WTC11 (cell line): ENCODE results near the gene AGPAT4. TPM values are rescaled to one million over a fixed set of nuclear protein-coding genes. Genes with fewer than 3 reads are reported as not detected.

Experiments used
- ATAC-seq: fragments of 200-7000 bp; cut with Tn5 transposase; 2 replicates; pipeline ENCODE4 v1.10.0; 2021; ENCODE audit warnings: mild to moderate bottlenecking, moderate library complexity
- CTCF ChIA-PET: fragments of 300-600 bp; sonication (Branson Sonifier 250); formaldehyde crosslinking; loops from one replicate; lab custom pipeline; 2021; ENCODE audit warnings: antibody characterized with exemption; lab: Charles Lee
- POLR2A ChIA-PET: fragments of 350-600 bp; sonication (Branson Sonifier 250); formaldehyde crosslinking; loops from one replicate; lab custom pipeline; 2021; ENCODE audit warnings: antibody characterized with exemption; lab: Charles Lee
- DNase-seq: peaks from one replicate; pipeline ENCODE4 v3.0.0; 2021; ENCODE audit warnings: low spot score
- H3K27ac Mint-ChIP-seq: 2 replicates; pipeline ENCODE4 v1.8.0; 2021; ENCODE audit warnings: mixed read lengths
- H3K27me3 Mint-ChIP-seq: 2 replicates; pipeline ENCODE4 v1.8.0; 2021; ENCODE audit warnings: low read depth, mild to moderate bottlenecking, moderate library complexity, mixed read lengths
- H3K36me3 Mint-ChIP-seq: 2 replicates; pipeline ENCODE4 v1.8.0; 2021; ENCODE audit warnings: mixed read lengths
- H3K4me1 Mint-ChIP-seq: 2 replicates; pipeline ENCODE4 v1.8.0; 2022; ENCODE audit warnings: mixed read lengths
- H3K4me3 Mint-ChIP-seq: 2 replicates; pipeline ENCODE4 v1.8.0; 2021; ENCODE audit warnings: mild to moderate bottlenecking, moderate library complexity, mixed read lengths
- H3K9me3 Mint-ChIP-seq: 2 replicates; pipeline ENCODE4 v1.8.0; 2021; ENCODE audit warnings: mixed read lengths
- ATF3 ChIP-seq: sonication (generic); formaldehyde crosslinking; conservative IDR thresholded peaks from 2 replicates; pipeline ENCODE4 v1.8.1; 2022; ENCODE audit warnings: mild to moderate bottlenecking, missing genetic modification reagents
- ATF6 ChIP-seq: sonication (generic); formaldehyde crosslinking; IDR thresholded peaks from 2 replicates; pipeline ENCODE4 v1.8.1; 2023; ENCODE audit warnings: mild to moderate bottlenecking, missing genetic modification reagents
- PRDM15 ChIP-seq: sonication (generic); formaldehyde crosslinking; IDR thresholded peaks from 2 replicates; pipeline ENCODE4 v1.8.0; 2022; ENCODE audit warnings: missing genetic modification reagents
- RELA ChIP-seq: sonication (generic); formaldehyde crosslinking; IDR thresholded peaks from 2 replicates; pipeline ENCODE4 v1.8.1; 2022; ENCODE audit warnings: missing genetic modification reagents, mild to moderate bottlenecking, borderline replicate concordance
- SOX15 ChIP-seq: fragments of 250-450 bp; sonication (Bioruptor Pico); IDR thresholded peaks from 2 replicates; pipeline ENCODE4 v1.9.0; 2021; ENCODE audit warnings: mild to moderate bottlenecking
- ZNF138 ChIP-seq: sonication (generic); formaldehyde crosslinking; conservative IDR thresholded peaks from 2 replicates; pipeline ENCODE4 v1.8.1; 2022; ENCODE audit warnings: mild to moderate bottlenecking, moderate library complexity, missing genetic modification reagents
- ZNF671 ChIP-seq: fragments of 250-450 bp; sonication (Bioruptor Pico); IDR thresholded peaks from 2 replicates; pipeline ENCODE4 v1.8.0; 2021; ENCODE audit warnings: mild to moderate bottlenecking
- total RNA-seq: library from RNA; stranded (reverse); gene quantifications from 3 replicates; pipeline ENCODE4 v1.2.3, GENCODE V29; 2021
- TF ChIP-seq, protein P1 (sequence below): fragments of 250-450 bp; sonication (Bioruptor Pico); IDR thresholded peaks from 2 replicates; pipeline ENCODE4 v1.9.0; 2021; ENCODE audit warnings: mild to moderate bottlenecking
- TF ChIP-seq, protein P2 (sequence below): sonication (generic); formaldehyde crosslinking; IDR thresholded peaks from 2 replicates; pipeline ENCODE4 v1.8.1; 2022; ENCODE audit warnings: low read depth, mild to moderate bottlenecking, moderate library complexity, missing genetic modification reagents, borderline replicate concordance
- TF ChIP-seq, protein P3 (sequence below): sonication (generic); formaldehyde crosslinking; IDR thresholded peaks from 2 replicates; pipeline ENCODE4 v1.8.0; 2023; ENCODE audit warnings: mild to moderate bottlenecking, missing genetic modification reagents
- TF ChIP-seq, protein P4 (sequence below): fragments of 250-450 bp; sonication (Bioruptor Pico); IDR thresholded peaks from 2 replicates; pipeline ENCODE4 v1.9.0; 2021; ENCODE audit warnings: moderate library complexity, mild to moderate bottlenecking, inconsistent platforms, borderline replicate concordance
- TF ChIP-seq, protein P5 (sequence below): fragments of 250-450 bp; sonication (Bioruptor Pico); IDR thresholded peaks from 2 replicates; pipeline ENCODE4 v1.8.0; 2021; ENCODE audit warnings: mild to moderate bottlenecking
- TF ChIP-seq, protein P6 (sequence below): sonication (generic); formaldehyde crosslinking; IDR thresholded peaks from 2 replicates; pipeline ENCODE4 v1.8.0; 2022; ENCODE audit warnings: mild to moderate bottlenecking, missing genetic modification reagents
- TF ChIP-seq, protein P7 (sequence below): sonication (generic); formaldehyde crosslinking; IDR thresholded peaks from 2 replicates; pipeline ENCODE4 v1.8.0; 2023; ENCODE audit warnings: missing genetic modification reagents

The AGPAT4 gene
- total RNA-seq, 1 experiment from 2014 or later, result 19.7 TPM

- TF ChIP-seq, protein P1, sequence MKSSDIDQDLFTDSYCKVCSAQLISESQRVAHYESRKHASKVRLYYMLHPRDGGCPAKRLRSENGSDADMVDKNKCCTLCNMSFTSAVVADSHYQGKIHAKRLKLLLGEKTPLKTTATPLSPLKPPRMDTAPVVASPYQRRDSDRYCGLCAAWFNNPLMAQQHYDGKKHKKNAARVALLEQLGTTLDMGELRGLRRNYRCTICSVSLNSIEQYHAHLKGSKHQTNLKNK, result no peak
- TF ChIP-seq, protein P2, sequence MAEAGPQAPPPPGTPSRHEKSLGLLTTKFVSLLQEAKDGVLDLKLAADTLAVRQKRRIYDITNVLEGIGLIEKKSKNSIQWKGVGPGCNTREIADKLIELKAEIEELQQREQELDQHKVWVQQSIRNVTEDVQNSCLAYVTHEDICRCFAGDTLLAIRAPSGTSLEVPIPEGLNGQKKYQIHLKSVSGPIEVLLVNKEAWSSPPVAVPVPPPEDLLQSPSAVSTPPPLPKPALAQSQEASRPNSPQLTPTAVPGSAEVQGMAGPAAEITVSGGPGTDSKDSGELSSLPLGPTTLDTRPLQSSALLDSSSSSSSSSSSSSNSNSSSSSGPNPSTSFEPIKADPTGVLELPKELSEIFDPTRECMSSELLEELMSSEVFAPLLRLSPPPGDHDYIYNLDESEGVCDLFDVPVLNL, result no peak
- no peak for TF ChIP-seq ZNF138 (CRISPR knock-in tag)
These were observed 2.4 kb downstream of the AGPAT4 start (continued) for GRCh38 chr6:161271343-161272030.

- Mint-ChIP-seq H3K27ac (no peak overlapping the region), H3K4me3 (no peak overlapping the region), H3K9me3 (no peaks in the 10 kb centered on the region), H3K27me3 (no peaks in the 10 kb centered on the region), H3K4me1 (peaks cover 59% of the 10 kb centered on the region), H3K36me3 (peaks cover 19% of the 10 kb centered on the region)
- no peak for TF ChIP-seq ATF3 (CRISPR knock-in tag)
- TF ChIP-seq RELA (CRISPR knock-in tag), result no peak
- TF ChIP-seq, protein P3, sequence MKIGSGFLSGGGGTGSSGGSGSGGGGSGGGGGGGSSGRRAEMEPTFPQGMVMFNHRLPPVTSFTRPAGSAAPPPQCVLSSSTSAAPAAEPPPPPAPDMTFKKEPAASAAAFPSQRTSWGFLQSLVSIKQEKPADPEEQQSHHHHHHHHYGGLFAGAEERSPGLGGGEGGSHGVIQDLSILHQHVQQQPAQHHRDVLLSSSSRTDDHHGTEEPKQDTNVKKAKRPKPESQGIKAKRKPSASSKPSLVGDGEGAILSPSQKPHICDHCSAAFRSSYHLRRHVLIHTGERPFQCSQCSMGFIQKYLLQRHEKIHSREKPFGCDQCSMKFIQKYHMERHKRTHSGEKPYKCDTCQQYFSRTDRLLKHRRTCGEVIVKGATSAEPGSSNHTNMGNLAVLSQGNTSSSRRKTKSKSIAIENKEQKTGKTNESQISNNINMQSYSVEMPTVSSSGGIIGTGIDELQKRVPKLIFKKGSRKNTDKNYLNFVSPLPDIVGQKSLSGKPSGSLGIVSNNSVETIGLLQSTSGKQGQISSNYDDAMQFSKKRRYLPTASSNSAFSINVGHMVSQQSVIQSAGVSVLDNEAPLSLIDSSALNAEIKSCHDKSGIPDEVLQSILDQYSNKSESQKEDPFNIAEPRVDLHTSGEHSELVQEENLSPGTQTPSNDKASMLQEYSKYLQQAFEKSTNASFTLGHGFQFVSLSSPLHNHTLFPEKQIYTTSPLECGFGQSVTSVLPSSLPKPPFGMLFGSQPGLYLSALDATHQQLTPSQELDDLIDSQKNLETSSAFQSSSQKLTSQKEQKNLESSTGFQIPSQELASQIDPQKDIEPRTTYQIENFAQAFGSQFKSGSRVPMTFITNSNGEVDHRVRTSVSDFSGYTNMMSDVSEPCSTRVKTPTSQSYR (CRISPR knock-in tag), result no peak
- TF ChIP-seq, protein P2, result no peak
- TF ChIP-seq ATF6, result no peak
- TF ChIP-seq, protein P4, sequence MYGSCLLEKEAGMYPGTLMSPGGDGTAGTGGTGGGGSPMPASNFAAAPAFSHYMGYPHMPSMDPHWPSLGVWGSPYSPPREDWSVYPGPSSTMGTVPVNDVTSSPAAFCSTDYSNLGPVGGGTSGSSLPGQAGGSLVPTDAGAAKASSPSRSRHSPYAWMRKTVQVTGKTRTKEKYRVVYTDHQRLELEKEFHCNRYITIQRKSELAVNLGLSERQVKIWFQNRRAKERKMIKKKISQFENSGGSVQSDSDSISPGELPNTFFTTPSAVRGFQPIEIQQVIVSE (CRISPR knock-in tag), result no peak
- TF ChIP-seq PRDM15 (CRISPR knock-in tag), result no peak
- TF ChIP-seq, protein P5, sequence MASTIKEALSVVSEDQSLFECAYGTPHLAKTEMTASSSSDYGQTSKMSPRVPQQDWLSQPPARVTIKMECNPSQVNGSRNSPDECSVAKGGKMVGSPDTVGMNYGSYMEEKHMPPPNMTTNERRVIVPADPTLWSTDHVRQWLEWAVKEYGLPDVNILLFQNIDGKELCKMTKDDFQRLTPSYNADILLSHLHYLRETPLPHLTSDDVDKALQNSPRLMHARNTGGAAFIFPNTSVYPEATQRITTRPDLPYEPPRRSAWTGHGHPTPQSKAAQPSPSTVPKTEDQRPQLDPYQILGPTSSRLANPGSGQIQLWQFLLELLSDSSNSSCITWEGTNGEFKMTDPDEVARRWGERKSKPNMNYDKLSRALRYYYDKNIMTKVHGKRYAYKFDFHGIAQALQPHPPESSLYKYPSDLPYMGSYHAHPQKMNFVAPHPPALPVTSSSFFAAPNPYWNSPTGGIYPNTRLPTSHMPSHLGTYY (CRISPR knock-in tag), result no peak
- no peak for TF ChIP-seq ZNF671 (CRISPR knock-in tag)
- TF ChIP-seq SOX15 (CRISPR knock-in tag), result no peak
- TF ChIP-seq, protein P6, sequence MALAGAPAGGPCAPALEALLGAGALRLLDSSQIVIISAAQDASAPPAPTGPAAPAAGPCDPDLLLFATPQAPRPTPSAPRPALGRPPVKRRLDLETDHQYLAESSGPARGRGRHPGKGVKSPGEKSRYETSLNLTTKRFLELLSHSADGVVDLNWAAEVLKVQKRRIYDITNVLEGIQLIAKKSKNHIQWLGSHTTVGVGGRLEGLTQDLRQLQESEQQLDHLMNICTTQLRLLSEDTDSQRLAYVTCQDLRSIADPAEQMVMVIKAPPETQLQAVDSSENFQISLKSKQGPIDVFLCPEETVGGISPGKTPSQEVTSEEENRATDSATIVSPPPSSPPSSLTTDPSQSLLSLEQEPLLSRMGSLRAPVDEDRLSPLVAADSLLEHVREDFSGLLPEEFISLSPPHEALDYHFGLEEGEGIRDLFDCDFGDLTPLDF (CRISPR knock-in tag), result no peak
- TF ChIP-seq, protein P7, sequence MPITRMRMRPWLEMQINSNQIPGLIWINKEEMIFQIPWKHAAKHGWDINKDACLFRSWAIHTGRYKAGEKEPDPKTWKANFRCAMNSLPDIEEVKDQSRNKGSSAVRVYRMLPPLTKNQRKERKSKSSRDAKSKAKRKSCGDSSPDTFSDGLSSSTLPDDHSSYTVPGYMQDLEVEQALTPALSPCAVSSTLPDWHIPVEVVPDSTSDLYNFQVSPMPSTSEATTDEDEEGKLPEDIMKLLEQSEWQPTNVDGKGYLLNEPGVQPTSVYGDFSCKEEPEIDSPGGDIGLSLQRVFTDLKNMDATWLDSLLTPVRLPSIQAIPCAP, result no peak
- ATAC-seq (no peak), DNase-seq (no peak)
- CTCF ChIA-PET, result no interaction called here
- POLR2A ChIA-PET, result interaction anchor here (0.6 kb wide), 1 partner anchor 49 kb away, joined by 4 read pairs; no protein-coding TSS in a partner anchor
These were observed 3.7 kb downstream of the AGPAT4 start for GRCh38 chr6:161270116-161270515.
